HL-60 (cell line): Measurements from ENCODE around the gene VSIG10L.

ENCODE experiments used
- POLR2AphosphoS5 ChIP-seq: IDR thresholded peaks from 2 replicates; pipeline ENCODE4 v1.6.1; 2012; ENCODE audit warnings: low read depth
- TF ChIP-seq, protein P1 (sequence below): IDR thresholded peaks from one replicate; pipeline ENCODE4 v1.5.1; 2011; ENCODE audit warnings: low read length, control low read depth, inconsistent platforms; ENCODE audit not compliant: insufficient read depth
- TF ChIP-seq, protein P2 (sequence below): IDR thresholded peaks from 2 replicates; pipeline ENCODE4 v1.6.1; 2012; ENCODE audit warnings: low read depth; ENCODE audit not compliant: insufficient replicate concordance

DNA sequence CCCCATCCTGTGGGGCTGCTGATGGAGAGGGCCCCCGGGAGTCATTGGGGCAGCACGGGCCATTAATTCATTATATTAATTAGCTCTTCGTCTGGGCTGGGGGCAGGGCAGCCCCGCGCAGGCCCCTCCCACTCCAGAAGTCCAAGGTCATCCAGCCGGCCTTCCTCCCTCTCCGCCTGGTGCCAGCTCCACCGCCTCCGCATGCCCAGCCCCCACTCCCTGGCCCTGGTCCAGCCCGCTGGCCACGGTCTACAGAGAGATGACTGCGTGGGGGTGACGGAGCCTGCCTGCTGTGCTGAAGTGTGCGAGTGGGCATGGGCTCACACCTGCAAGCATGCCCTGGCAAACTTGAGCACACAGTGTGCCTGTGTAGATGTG lies 21.7 kb downstream of the VSIG10L start:
- TF ChIP-seq, protein P1, sequence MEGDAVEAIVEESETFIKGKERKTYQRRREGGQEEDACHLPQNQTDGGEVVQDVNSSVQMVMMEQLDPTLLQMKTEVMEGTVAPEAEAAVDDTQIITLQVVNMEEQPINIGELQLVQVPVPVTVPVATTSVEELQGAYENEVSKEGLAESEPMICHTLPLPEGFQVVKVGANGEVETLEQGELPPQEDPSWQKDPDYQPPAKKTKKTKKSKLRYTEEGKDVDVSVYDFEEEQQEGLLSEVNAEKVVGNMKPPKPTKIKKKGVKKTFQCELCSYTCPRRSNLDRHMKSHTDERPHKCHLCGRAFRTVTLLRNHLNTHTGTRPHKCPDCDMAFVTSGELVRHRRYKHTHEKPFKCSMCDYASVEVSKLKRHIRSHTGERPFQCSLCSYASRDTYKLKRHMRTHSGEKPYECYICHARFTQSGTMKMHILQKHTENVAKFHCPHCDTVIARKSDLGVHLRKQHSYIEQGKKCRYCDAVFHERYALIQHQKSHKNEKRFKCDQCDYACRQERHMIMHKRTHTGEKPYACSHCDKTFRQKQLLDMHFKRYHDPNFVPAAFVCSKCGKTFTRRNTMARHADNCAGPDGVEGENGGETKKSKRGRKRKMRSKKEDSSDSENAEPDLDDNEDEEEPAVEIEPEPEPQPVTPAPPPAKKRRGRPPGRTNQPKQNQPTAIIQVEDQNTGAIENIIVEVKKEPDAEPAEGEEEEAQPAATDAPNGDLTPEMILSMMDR: no peak
- no peak for TF ChIP-seq POLR2AphosphoS5
- TF ChIP-seq, protein P2, sequence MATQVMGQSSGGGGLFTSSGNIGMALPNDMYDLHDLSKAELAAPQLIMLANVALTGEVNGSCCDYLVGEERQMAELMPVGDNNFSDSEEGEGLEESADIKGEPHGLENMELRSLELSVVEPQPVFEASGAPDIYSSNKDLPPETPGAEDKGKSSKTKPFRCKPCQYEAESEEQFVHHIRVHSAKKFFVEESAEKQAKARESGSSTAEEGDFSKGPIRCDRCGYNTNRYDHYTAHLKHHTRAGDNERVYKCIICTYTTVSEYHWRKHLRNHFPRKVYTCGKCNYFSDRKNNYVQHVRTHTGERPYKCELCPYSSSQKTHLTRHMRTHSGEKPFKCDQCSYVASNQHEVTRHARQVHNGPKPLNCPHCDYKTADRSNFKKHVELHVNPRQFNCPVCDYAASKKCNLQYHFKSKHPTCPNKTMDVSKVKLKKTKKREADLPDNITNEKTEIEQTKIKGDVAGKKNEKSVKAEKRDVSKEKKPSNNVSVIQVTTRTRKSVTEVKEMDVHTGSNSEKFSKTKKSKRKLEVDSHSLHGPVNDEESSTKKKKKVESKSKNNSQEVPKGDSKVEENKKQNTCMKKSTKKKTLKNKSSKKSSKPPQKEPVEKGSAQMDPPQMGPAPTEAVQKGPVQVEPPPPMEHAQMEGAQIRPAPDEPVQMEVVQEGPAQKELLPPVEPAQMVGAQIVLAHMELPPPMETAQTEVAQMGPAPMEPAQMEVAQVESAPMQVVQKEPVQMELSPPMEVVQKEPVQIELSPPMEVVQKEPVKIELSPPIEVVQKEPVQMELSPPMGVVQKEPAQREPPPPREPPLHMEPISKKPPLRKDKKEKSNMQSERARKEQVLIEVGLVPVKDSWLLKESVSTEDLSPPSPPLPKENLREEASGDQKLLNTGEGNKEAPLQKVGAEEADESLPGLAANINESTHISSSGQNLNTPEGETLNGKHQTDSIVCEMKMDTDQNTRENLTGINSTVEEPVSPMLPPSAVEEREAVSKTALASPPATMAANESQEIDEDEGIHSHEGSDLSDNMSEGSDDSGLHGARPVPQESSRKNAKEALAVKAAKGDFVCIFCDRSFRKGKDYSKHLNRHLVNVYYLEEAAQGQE: no peak
